ENCODE results near the gene EPHA4.

EPHA4 gene

DNA sequence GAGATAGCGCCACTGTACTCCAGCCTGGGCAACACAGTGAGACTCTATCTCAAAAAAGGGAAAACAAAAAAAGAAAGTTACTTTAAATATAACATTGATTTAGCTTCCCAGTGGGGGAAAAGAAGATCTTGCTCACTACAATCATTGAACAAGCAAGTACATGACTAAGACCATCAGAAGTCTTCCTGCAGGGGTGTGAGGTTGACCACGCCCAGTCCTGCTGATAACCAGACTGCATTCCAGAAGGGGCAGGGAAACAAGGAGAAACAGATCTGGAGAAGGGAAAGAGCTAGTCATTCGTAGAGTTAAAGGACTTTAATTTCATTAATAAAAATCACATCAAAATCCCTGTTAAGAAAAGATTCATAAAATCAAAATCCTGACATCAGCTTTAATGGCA lies 77.5 kb downstream of the EPHA4 start:
- Histone ChIP-seq H3K4me3 (ENCODE audit: low read length) (no peak overlapping the region), H3K27me3 (ENCODE audit: control insufficient read depth, insufficient read depth, low read length) (no peaks in the 10 kb centered on the region), H3K9me3 (ENCODE audit: control insufficient read depth, low read length) (no peaks in the 10 kb centered on the region), H3K9ac (ENCODE audit: low read length) (no peak overlapping the region), H3K4me1 (ENCODE audit: control insufficient read depth, insufficient read depth, low read length) (peaks cover 6% of the 10 kb centered on the region), H3K36me3 (ENCODE audit: control insufficient read depth, insufficient read depth, low read length) (no peaks in the 10 kb centered on the region)

DNA sequence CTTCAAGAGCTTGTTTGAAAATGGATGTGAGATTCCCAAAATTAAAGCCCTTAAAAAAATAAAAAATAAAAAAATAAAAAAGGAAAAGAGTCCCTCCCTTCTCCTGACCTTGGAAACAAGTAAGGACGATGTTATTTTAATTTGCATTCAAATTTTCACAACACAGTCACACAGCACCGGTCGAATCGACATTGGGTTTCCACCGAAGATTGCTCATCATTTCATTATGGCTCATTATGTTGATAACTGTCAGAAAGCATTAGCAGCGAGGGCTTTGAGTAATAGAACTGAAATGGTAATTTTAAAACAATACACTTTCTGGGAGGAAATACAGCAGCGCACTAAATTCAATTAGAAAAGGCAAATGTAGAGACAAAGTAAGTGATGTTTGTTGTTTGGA lies 78.7 kb downstream of the EPHA4 start:
- Histone ChIP-seq H3K4me3 (ENCODE audit: low read length) (no peak overlapping the region), H3K27me3 (ENCODE audit: control insufficient read depth, insufficient read depth, low read length) (no peaks in the 10 kb centered on the region), H3K4me1 (ENCODE audit: control insufficient read depth, insufficient read depth, low read length) (peaks cover 6% of the 10 kb centered on the region), H3K9me3 (ENCODE audit: control insufficient read depth, low read length) (no peaks in the 10 kb centered on the region), H3K9ac (ENCODE audit: low read length) (no peak overlapping the region), H3K36me3 (ENCODE audit: control insufficient read depth, insufficient read depth, low read length) (no peaks in the 10 kb centered on the region)

DNA sequence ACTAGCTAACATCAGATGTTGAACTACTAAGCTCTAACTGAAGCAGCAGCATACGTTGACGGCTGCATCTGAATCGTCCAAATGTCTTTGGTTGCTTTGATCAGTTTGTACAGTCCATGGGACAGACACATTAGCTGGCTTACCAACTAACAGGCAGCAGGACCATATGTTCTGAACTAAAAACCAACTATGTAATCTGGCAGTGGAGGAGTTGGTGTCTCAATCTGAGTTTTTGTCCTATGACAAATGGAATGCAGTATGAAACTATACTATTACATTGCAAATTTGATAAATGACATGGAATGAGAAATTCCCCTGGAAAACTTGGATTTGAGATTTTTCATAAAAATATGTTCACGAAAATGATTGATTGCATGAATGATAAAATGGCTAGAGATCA lies 79.5 kb downstream of the EPHA4 start:
- H3K27me3 ChIP-seq (ENCODE audit: control insufficient read depth, insufficient read depth, low read length): no peaks in the 10 kb centered on the region
- H3K9me3 ChIP-seq (ENCODE audit: control insufficient read depth, low read length): no peaks in the 10 kb centered on the region
- no peak overlapping the region for H3K9ac ChIP-seq (ENCODE audit: low read length)
- H3K4me1 ChIP-seq (ENCODE audit: control insufficient read depth, insufficient read depth, low read length): peaks cover 11% of the 10 kb centered on the region
- no peaks in the 10 kb centered on the region for H3K36me3 ChIP-seq (ENCODE audit: control insufficient read depth, insufficient read depth, low read length)
- H3K4me3 ChIP-seq (ENCODE audit: low read length): no peak overlapping the region

DNA sequence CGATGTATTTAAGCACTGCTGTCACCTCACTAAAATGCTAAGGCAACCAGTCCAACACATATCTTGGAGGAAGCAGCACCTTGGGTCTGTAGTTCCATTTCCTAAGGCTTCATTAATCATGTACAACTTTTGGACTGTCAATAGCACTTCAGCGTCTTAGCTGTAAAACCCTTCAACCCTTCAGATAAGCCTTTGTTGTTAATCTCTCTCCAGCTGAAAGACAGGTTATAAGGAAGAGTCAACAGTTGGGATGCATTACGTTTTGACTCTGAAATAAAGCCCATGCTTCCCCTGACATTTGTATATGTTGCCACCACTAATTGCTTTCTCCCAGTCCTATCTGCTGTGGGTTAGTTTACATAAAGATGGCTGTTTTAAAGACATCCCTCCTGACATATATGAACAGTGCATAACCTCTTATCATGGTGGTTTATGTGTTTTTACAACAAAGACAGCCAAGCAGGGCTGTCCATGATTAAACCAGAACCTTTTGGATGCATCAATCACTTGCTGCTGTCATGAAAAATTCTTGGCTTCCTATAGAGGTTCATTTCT lies 81.5 kb downstream of the EPHA4 start:
- H3K4me3 ChIP-seq (ENCODE audit: low read length): no peak overlapping the region
- H3K4me1 ChIP-seq (ENCODE audit: control insufficient read depth, insufficient read depth, low read length): peaks cover 11% of the 10 kb centered on the region
- H3K27me3 ChIP-seq (ENCODE audit: control insufficient read depth, insufficient read depth, low read length): no peaks in the 10 kb centered on the region
- H3K9ac ChIP-seq (ENCODE audit: low read length): no peak overlapping the region
- no peaks in the 10 kb centered on the region for H3K9me3 ChIP-seq (ENCODE audit: control insufficient read depth, low read length)
- no peaks in the 10 kb centered on the region for H3K36me3 ChIP-seq (ENCODE audit: control insufficient read depth, insufficient read depth, low read length)

DNA sequence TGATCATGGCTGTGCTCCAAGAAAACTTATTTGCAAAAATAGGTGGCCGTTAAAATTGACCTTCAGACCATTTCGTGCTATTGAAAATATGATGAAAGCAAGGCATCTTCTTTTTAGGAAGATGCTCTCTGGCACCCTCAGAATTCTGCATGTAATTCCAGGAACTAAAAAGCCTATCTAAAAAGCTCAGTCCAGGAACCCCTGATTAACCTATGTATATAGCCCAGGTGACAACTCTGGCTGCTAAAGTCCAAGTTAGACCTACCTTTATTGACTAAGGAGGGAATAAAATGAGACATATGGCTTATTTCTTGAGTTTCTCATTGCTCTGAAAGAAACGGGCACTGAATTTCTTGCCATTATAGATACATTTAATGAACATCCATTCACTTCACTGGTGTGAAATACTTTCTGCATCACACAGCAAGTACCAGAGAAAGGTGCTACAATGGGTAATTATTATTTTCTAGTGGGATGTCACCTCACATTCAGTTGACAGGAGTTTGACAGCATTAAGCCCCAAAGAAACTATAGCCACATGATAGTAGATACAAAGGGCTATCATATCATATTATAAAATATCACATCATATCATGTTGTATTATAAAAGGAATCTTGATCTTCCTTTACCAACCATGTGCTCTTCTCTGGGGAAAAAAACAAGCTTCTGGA lies 83.8 kb downstream of the EPHA4 start:
- no peaks in the 10 kb centered on the region for H3K9me3 ChIP-seq (ENCODE audit: control insufficient read depth, low read length)
- no peaks in the 10 kb centered on the region for H3K27me3 ChIP-seq (ENCODE audit: control insufficient read depth, insufficient read depth, low read length)
- peaks cover 5% of the 10 kb centered on the region for H3K4me1 ChIP-seq (ENCODE audit: control insufficient read depth, insufficient read depth, low read length)
- no peak overlapping the region for H3K4me3 ChIP-seq (ENCODE audit: low read length)
- no peaks in the 10 kb centered on the region for H3K36me3 ChIP-seq (ENCODE audit: control insufficient read depth, insufficient read depth, low read length)
- H3K9ac ChIP-seq (ENCODE audit: low read length): no peak overlapping the region

DNA sequence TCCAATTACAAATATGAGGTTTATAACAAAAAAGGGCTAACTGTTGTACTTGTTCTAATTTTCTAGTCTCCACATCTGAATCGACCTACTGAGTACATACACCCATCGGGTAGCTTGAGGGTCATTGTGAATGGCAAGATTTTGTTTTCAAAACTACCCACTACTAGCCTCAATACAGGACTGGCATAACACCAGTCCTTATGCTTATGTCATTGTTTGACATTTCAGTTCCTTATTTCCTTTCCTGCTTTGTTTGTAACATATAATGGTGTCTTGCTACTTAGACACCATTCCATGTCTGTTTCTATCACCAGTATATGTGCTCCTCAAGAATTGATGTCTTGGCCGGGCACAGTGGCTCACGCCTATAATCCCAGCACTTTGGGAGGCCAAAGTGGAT lies 86.0 kb downstream of the EPHA4 start:
- no peaks in the 10 kb centered on the region for H3K36me3 ChIP-seq (ENCODE audit: control insufficient read depth, insufficient read depth, low read length)
- peaks cover 5% of the 10 kb centered on the region for H3K4me1 ChIP-seq (ENCODE audit: control insufficient read depth, insufficient read depth, low read length)
- no peak overlapping the region for H3K9ac ChIP-seq (ENCODE audit: low read length)
- no peaks in the 10 kb centered on the region for H3K27me3 ChIP-seq (ENCODE audit: control insufficient read depth, insufficient read depth, low read length)
- no peak overlapping the region for H3K4me3 ChIP-seq (ENCODE audit: low read length)
- H3K9me3 ChIP-seq (ENCODE audit: control insufficient read depth, low read length): no peaks in the 10 kb centered on the region

DNA sequence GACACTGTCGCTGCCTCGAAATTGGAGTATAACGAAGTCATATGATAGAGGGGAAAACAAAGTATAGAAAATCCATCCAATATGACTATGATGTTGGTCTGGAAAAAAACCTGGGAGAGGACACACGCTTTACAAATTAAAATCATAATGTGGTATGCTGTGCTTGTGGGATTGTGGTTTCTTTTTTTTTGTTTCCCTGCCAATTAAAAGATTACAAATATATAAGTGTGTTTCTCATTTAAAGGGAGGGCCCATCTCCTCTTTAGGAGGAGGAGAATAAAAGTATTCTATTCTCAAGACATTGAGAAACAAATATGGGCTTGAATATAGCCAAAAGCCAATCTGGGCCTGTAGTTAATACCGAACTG lies 86.6 kb downstream of the EPHA4 start:
- H3K36me3 ChIP-seq (ENCODE audit: control insufficient read depth, insufficient read depth, low read length): no peaks in the 10 kb centered on the region
- no peak overlapping the region for H3K4me3 ChIP-seq (ENCODE audit: low read length)
- H3K9ac ChIP-seq (ENCODE audit: low read length): no peak overlapping the region
- H3K4me1 ChIP-seq (ENCODE audit: control insufficient read depth, insufficient read depth, low read length): peaks cover 5% of the 10 kb centered on the region
- no peaks in the 10 kb centered on the region for H3K27me3 ChIP-seq (ENCODE audit: control insufficient read depth, insufficient read depth, low read length)
- no peaks in the 10 kb centered on the region for H3K9me3 ChIP-seq (ENCODE audit: control insufficient read depth, low read length)

- Histone ChIP-seq H3K9ac (ENCODE audit: low read length) (no peak overlapping the region), H3K27me3 (ENCODE audit: control insufficient read depth, insufficient read depth, low read length) (no peaks in the 10 kb centered on the region), H3K4me1 (ENCODE audit: control insufficient read depth, insufficient read depth, low read length) (peaks cover 5% of the 10 kb centered on the region), H3K36me3 (ENCODE audit: control insufficient read depth, insufficient read depth, low read length) (no peaks in the 10 kb centered on the region), H3K9me3 (ENCODE audit: control insufficient read depth, low read length) (no peaks in the 10 kb centered on the region), H3K4me3 (ENCODE audit: low read length) (no peak overlapping the region)
These were observed 87.2 kb downstream of the EPHA4 start for GRCh38 chr2:221484761-221485502.

DNA sequence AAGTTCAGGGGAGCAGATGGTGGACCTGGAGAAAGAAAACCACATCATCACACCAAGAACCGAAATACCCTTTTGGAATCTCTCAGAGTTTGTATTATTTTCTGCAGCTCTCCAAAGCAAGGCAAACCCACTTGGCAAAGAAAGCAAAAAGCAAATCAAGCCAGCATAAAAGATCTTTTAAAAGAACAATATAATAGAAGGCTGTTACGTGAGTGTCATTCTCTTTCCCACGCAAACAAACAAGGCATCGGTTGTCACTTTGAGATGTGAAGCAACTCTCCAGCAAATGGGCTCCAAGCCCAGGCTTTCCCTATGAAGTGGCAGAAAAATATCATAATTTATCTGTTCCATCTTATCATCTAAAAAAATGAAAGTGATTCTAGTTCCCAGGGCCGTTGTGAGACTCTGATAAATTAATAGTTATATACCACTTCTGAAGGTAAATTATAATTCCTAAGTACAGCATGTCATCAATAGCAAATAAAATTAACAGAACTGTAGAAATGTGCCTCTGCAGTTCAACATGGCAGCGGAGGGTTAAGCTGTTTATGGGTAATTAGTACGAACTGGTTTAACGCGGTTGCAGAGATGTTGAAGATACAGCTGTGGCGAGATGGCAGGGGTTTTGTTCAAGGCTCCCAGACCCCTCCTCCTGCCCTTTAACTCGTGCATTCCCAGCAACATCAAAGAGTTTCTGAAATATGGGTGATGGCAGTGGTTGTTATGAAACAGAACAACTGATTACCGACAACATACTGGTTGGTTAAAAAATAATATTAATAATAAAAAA lies 89.2 kb downstream of the EPHA4 start:
- no peaks in the 10 kb centered on the region for H3K36me3 ChIP-seq (ENCODE audit: control insufficient read depth, insufficient read depth, low read length)
- peaks cover under 1% of the 10 kb centered on the region for H3K4me1 ChIP-seq (ENCODE audit: control insufficient read depth, insufficient read depth, low read length)
- H3K9ac ChIP-seq (ENCODE audit: low read length): no peak overlapping the region
- no peak overlapping the region for H3K4me3 ChIP-seq (ENCODE audit: low read length)
- no peaks in the 10 kb centered on the region for H3K9me3 ChIP-seq (ENCODE audit: control insufficient read depth, low read length)
- no peaks in the 10 kb centered on the region for H3K27me3 ChIP-seq (ENCODE audit: control insufficient read depth, insufficient read depth, low read length)

DNA sequence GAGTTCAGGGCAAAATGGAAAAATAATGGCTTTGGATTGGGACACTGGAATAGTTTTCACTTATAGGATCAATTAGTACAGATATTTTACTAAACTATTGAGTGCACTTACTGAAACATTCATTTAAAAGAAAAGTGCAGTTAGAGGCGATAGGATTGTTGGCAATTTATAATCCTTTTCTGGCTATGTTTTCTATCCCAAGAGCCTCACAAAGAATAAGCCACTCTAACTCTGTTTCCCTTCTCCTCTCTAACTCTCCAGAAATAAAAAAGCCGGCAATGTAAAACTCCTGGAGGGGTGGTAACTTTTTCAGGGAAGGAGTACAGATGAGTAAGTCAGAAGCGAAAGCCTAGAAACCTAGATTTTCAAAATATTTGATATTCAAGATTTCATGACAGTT lies 91.3 kb downstream of the EPHA4 start:
- H3K4me1 ChIP-seq (ENCODE audit: control insufficient read depth, insufficient read depth, low read length): no peaks in the 10 kb centered on the region
- no peaks in the 10 kb centered on the region for H3K36me3 ChIP-seq (ENCODE audit: control insufficient read depth, insufficient read depth, low read length)
- H3K9me3 ChIP-seq (ENCODE audit: control insufficient read depth, low read length): no peaks in the 10 kb centered on the region
- H3K4me3 ChIP-seq (ENCODE audit: low read length): no peak overlapping the region
- H3K27me3 ChIP-seq (ENCODE audit: control insufficient read depth, insufficient read depth, low read length): no peaks in the 10 kb centered on the region
- no peak overlapping the region for H3K9ac ChIP-seq (ENCODE audit: low read length)

DNA sequence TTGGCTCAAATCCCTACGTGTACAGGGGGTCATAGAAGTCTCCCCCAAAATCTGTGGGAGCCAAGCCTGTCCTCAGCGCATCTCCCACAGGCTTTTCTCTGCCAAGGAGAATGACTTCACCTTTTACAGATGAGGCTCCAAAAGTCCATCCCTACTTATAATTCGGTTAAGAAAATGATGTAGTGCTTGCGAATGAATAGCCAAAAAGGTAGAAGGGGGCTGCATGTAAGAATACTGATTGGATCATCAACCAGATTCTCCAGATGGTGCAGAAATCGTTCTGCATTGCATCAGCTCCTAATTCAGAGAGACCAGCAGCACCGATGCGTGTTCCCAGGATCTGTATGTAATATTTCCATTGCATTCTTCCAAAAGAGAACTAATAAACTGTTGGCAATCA lies 91.9 kb downstream of the EPHA4 start:
- Histone ChIP-seq H3K9me3 (ENCODE audit: control insufficient read depth, low read length) (no peaks in the 10 kb centered on the region), H3K4me1 (ENCODE audit: control insufficient read depth, insufficient read depth, low read length) (no peaks in the 10 kb centered on the region), H3K27me3 (ENCODE audit: control insufficient read depth, insufficient read depth, low read length) (no peaks in the 10 kb centered on the region), H3K36me3 (ENCODE audit: control insufficient read depth, insufficient read depth, low read length) (no peaks in the 10 kb centered on the region), H3K4me3 (ENCODE audit: low read length) (no peak overlapping the region), H3K9ac (ENCODE audit: low read length) (no peak overlapping the region)

GRCh38 chr2:221478485-221478863 lies 93.6 kb downstream of the EPHA4 start:
- Histone ChIP-seq H3K4me1 (ENCODE audit: control insufficient read depth, insufficient read depth, low read length) (no peaks in the 10 kb centered on the region), H3K27me3 (ENCODE audit: control insufficient read depth, insufficient read depth, low read length) (no peaks in the 10 kb centered on the region), H3K9me3 (ENCODE audit: control insufficient read depth, low read length) (no peaks in the 10 kb centered on the region), H3K36me3 (ENCODE audit: control insufficient read depth, insufficient read depth, low read length) (no peaks in the 10 kb centered on the region), H3K4me3 (ENCODE audit: low read length) (no peak overlapping the region), H3K9ac (ENCODE audit: low read length) (no peak overlapping the region)
